Bronchial epithelial cell (primary cell): ENCODE data around the gene SRGAP3. TPM values are rescaled to one million over a fixed set of nuclear protein-coding genes. Genes with fewer than 3 reads are reported as not detected.

Experiments
- DNase-seq: peaks from one replicate; pipeline ENCODE4 v3.0.0-alpha.2; 2010; ENCODE audit warnings: low read depth
- FAIRE-seq: peaks from 2 replicates; lab custom pipeline; 2011; peaks lifted over from hg19 to GRCh38; lab: Jason Lieb, UNC
- H3K27me3 ChIP-seq: 2 replicates; pipeline ENCODE4 v1.5.1; 2011; ENCODE audit warnings: low read length; ENCODE audit not compliant: control insufficient read depth, insufficient read depth
- H3K36me3 ChIP-seq: 2 replicates; pipeline ENCODE4 v1.5.1; 2011; ENCODE audit warnings: low read length; ENCODE audit not compliant: control insufficient read depth, insufficient read depth
- H3K4me3 ChIP-seq: 2 replicates; pipeline ENCODE4 v1.5.1; 2011; ENCODE audit warnings: mild to moderate bottlenecking, low read depth, low read length, control low read depth
- total RNA-seq: library from RNA; depleted of rRNA; stranded (reverse); fragments of >200 nt; gene quantifications from 2 replicates; pipeline ENCODE4 v1.2.1, GENCODE V29; 2014
- TF ChIP-seq, protein P1 (sequence below): IDR thresholded peaks from 2 replicates; pipeline ENCODE4 v1.5.1; 2011; ENCODE audit warnings: mild to moderate bottlenecking, moderate library complexity, low read length, control low read depth, inconsistent platforms; ENCODE audit not compliant: insufficient read depth, severe bottlenecking

Gene SRGAP3
- total RNA-seq, 1 donor from 2014 or later: 30.5 TPM

DNA sequence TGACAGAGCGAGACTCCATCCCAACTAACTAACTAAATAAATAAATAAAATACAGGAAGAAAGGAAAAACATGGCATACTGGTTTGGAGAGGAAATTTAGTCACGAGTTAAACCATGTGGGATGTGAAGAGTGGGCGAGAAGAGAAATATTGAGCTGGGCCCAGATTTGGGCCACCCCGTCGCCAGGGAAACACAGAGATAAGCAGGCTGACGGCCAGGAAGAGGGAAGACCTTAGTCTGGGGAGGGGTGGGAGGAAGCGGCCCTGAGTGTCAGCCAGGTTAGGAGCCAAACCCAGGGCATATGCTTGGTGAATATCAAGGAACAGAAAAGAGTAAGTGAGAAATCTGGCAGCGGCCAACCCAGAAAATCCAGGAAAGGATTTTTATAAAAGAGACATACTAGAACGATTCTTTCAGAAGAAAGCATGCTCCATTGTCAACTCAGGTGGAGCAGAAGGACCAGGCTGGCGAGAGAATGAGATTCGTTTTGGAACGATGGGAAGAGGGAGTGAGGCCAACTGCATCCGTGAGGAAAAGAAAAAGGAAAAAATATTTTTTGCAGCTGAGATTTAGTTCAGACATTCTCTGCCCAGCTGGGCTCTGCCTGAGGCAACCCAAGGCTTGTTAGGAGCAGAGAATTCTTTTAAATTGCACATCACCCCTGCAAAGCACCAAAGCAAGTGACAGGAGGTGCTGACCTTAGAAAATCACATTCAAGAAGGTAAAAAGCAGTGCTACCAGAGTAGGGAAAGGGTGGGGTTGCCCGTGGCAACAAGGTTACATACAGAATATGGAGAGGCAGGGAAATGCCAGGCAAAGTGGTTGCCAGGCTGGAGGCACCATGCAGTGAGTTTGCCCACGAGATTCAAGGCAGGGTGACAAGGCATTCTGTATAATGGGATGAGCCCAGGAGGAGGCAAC, 226.9 kb downstream of the SRGAP3 start:
- Histone ChIP-seq H3K36me3 (peaks cover 19% of the 10 kb centered on the region), H3K27me3 (no peaks in the 10 kb centered on the region), H3K4me3 (no peak overlapping the region)
- TF ChIP-seq, protein P1, sequence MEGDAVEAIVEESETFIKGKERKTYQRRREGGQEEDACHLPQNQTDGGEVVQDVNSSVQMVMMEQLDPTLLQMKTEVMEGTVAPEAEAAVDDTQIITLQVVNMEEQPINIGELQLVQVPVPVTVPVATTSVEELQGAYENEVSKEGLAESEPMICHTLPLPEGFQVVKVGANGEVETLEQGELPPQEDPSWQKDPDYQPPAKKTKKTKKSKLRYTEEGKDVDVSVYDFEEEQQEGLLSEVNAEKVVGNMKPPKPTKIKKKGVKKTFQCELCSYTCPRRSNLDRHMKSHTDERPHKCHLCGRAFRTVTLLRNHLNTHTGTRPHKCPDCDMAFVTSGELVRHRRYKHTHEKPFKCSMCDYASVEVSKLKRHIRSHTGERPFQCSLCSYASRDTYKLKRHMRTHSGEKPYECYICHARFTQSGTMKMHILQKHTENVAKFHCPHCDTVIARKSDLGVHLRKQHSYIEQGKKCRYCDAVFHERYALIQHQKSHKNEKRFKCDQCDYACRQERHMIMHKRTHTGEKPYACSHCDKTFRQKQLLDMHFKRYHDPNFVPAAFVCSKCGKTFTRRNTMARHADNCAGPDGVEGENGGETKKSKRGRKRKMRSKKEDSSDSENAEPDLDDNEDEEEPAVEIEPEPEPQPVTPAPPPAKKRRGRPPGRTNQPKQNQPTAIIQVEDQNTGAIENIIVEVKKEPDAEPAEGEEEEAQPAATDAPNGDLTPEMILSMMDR: no peak
- FAIRE-seq: peak; percentile 80
- no peak for DNase-seq

DNA sequence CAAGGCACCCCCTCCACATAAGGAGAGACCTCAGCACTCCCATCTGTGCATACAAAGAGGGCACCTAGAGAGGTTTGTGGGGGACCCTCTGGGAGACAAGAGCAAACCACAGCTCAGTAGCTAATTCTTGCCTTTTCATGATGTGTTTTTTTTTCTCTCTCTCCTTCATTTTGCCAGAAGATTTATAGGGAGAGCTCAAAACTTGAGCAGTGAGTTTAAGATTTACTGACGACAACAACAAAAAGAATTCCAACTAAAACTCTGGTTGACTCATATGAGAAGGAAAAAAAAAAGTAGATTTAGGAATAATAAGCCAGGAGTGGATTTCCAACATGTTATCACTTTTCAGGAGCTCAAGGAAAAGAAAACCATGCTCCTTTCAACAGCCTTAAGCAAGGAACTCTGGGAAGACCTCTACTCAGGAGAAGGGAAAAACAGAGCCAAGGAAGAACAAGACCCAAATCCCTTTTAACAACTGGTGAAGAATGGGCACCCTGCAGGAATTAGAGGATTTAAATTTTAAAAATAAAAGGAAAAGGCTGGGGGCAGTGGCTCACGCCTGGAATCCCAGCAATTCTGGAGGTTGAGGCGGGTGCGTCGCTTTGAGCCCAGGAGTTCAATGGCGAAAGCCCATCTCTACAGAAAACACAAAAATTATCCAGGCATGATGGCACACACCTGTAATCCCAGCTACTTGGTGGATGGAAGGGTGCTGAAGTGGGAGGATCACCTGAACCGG, 228.0 kb downstream of the SRGAP3 start:
- DNase-seq: no peak
- H3K36me3 ChIP-seq: peaks cover 19% of the 10 kb centered on the region
- H3K4me3 ChIP-seq: no peak overlapping the region
- no peaks in the 10 kb centered on the region for H3K27me3 ChIP-seq
- FAIRE-seq: no peak
- TF ChIP-seq, protein P1: no peak

DNA sequence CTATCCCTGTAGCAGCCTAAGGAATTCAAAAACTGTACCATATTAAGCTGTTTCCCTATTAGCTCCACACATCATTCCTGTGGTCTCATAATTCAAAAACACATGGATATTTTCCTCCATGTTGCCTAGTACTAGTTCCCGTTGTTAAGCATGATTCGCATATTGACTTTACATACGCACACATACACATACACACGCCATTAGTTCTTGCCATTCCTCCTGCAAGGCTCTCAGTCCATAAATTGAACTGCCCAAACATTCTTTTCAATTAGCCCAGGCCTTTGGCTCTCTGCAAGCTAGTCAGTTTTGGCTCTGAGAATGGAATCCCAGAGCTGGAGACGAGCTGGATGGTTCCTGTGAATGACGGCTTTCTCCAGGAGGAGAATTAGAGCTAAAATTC, 229.0 kb downstream of the SRGAP3 start:
- no peak overlapping the region for H3K4me3 ChIP-seq
- no peaks in the 10 kb centered on the region for H3K27me3 ChIP-seq
- H3K36me3 ChIP-seq: peaks cover 19% of the 10 kb centered on the region
- no peak for FAIRE-seq
- TF ChIP-seq, protein P1: no peak
- no peak for DNase-seq

DNA sequence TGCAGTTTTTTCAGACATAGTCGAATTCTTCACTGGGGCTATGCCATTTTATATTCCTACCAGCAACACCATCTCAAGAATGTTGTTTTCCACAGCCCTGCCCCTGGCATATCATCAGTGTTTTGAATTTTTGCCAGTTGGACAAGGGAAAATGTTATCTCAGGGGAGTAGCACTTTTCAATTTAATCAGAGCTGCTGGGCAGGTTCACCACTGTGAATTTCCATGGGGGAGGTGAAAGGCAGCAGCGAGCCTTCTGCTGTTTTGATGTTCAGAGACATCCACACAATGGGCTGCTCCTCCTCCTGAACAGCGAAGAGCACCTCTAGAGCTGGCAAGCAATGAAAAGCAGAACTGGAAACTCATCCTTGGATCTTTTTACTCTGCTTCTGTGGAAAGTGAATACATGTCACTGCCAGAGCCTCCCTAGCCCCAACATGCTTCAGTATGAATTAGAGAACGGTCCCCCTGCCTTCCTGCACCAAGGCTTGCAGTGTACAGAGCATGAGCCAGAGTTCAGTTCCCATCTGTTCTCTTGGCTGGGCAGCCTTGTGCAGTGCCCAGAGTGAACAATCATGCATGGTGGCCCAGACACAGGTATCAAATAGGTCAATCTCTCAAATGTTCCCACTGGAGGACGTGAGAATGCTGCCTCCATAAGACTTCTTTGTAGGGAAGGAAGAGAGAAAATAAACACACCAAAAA, 230.0 kb downstream of the SRGAP3 start:
- TF ChIP-seq, protein P1: no peak
- FAIRE-seq (no peak), DNase-seq (no peak)
- Histone ChIP-seq H3K4me3 (no peak overlapping the region), H3K36me3 (peaks cover 13% of the 10 kb centered on the region), H3K27me3 (no peaks in the 10 kb centered on the region)

DNA sequence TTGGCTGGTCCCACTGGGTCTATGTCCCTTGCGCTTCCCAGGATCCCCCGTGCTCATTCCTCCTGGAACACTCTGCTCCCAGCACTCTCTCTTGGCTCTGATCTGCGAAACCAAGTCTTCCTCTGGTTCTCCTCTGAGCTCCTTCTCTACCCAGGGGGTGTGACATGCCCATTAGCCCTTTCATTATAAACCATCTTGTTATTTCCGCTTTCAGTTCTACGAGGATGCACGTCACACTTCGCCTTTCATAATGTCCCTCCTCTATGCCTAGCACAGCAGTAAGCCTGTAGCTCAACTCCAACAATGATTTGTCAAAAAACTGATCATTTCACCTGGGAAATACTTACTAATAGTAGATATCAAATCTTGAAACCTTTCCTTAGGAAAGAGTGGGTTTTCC, 234.2 kb downstream of the SRGAP3 start:
- no peak for DNase-seq
- peaks cover 12% of the 10 kb centered on the region for H3K36me3 ChIP-seq

More for the DNA sequence above, 234.2 kb downstream of the SRGAP3 start:
- no peak overlapping the region for H3K4me3 ChIP-seq
- FAIRE-seq: no peak
- H3K27me3 ChIP-seq: no peaks in the 10 kb centered on the region
- TF ChIP-seq, protein P1: no peak
